22Rv1 (cell line): ENCODE data around the gene PPM1F.

Experiments
- ZFX ChIP-seq: fragments of 450-650 bp; IDR thresholded peaks from 2 replicates; pipeline ENCODE4 v1.6.1; 2017; ENCODE audit warnings: antibody characterized with exemption, borderline replicate concordance
- TF ChIP-seq, protein P1 (sequence below): fragments of 450-650 bp; IDR thresholded peaks from 2 replicates; pipeline ENCODE4 v1.5.1; 2017; ENCODE audit warnings: mild to moderate bottlenecking

DNA sequence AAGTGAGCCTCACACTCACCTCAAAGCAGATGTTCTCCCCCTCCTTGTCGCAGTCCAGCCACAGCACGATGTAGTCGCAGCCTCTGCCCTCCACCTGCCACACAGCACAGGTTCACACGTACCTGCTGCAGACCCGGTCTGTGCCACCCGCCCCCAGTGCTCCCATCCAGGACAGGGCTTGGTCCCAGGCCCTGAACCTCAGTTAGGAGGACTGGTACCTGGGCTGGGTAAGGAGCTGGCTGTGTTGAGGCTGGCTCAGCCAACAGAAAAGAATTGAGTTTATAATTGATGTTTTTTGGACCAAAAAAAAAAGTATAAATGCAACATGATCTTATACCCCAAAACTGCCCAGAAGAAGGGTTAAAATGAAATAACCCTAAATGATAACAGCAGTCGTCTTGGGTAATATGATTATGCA, 19.2 kb upstream of the PPM1F start:
- TF ChIP-seq, protein P1, sequence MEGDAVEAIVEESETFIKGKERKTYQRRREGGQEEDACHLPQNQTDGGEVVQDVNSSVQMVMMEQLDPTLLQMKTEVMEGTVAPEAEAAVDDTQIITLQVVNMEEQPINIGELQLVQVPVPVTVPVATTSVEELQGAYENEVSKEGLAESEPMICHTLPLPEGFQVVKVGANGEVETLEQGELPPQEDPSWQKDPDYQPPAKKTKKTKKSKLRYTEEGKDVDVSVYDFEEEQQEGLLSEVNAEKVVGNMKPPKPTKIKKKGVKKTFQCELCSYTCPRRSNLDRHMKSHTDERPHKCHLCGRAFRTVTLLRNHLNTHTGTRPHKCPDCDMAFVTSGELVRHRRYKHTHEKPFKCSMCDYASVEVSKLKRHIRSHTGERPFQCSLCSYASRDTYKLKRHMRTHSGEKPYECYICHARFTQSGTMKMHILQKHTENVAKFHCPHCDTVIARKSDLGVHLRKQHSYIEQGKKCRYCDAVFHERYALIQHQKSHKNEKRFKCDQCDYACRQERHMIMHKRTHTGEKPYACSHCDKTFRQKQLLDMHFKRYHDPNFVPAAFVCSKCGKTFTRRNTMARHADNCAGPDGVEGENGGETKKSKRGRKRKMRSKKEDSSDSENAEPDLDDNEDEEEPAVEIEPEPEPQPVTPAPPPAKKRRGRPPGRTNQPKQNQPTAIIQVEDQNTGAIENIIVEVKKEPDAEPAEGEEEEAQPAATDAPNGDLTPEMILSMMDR: no peak
- no peak for TF ChIP-seq ZFX
